Cardiac muscle cell (in vitro differentiated cells and primary cell): ENCODE measurements around the gene CEP57. TPM values are rescaled to one million over a fixed set of nuclear protein-coding genes. Genes with fewer than 3 reads are reported as not detected.
"Not testable (repeated sequence)": the region's sequence is repeated elsewhere in the genome, so short reads cannot be mapped to it uniquely, and the experiment has no call there.

Source experiments
- DNase-seq, 2 donors: peaks; one replicate each; pipeline versions ENCODE4 v3.0.0 to v3.0.0-alpha.2; 2010 to 2017; ENCODE audit warnings: low read depth in 1 of 2, low spot score in 1 of 2
- H3K27ac ChIP-seq: fragments of 200-600 bp; sonication (generic); 2 replicates; pipeline ENCODE4 v1.5.1; 2016
- H3K27me3 ChIP-seq: fragments of 200-600 bp; sonication (generic); 2 replicates; pipeline ENCODE4 v1.6.0; 2016; ENCODE audit warnings: control low read depth
- H3K36me3 ChIP-seq: fragments of 200-600 bp; sonication (generic); 2 replicates; pipeline ENCODE4 v1.5.1; 2016; ENCODE audit warnings: control low read depth
- H3K4me1 ChIP-seq: fragments of 200-600 bp; sonication (generic); 2 replicates; pipeline ENCODE4 v1.8.1; 2017; ENCODE audit warnings: low read depth, mild to moderate bottlenecking, mixed run types
- H3K4me3 ChIP-seq: fragments of 200-600 bp; sonication (generic); 2 replicates; pipeline ENCODE4 v1.5.1; 2016; ENCODE audit warnings: mild to moderate bottlenecking
- H3K9me3 ChIP-seq: fragments of 200-600 bp; sonication (generic); 2 replicates; pipeline ENCODE4 v1.5.1; 2017; ENCODE audit warnings: low read depth, mild to moderate bottlenecking, control low read depth
- CTCF ChIP-seq: IDR thresholded peaks from 2 replicates; pipeline ENCODE4 v1.5.1; 2012; ENCODE audit warnings: low read depth, mild to moderate bottlenecking, low read length
- polyA plus RNA-seq: library from polyadenylated mRNA; unstranded; fragments of >200 nt; fragmentation: Nextera tagmentation; extraction: Ambion mirVana; gene quantifications from 2 replicates; pipeline ENCODE4 v1.2.1, GENCODE V29; 2016
- total RNA-seq: library from RNA; depleted of rRNA; stranded (reverse); fragments of >200 nt; gene quantifications from 2 replicates; pipeline ENCODE4 v1.2.3, GENCODE V29; 2016

Gene CEP57
- total and polyA plus RNA-seq, 2 experiments from 2014 or later, result 57.1 to 75.6 TPM

- peaks cover 28% of the 10 kb centered on the region for H3K36me3 ChIP-seq
- DNase-seq, result peak; percentile 60 to 82
- peak overlapping the region; percentile 37 for H3K27ac ChIP-seq
- TF ChIP-seq CTCF, result peak; percentile 52
- H3K4me3 ChIP-seq, result no peak overlapping the region
- no peaks in the 10 kb centered on the region for H3K9me3 ChIP-seq
- no peaks in the 10 kb centered on the region for H3K27me3 ChIP-seq
- no peaks in the 10 kb centered on the region for H3K4me1 ChIP-seq
Observed at GRCh38 chr11:95849087-95849825, 59.0 kb downstream of the CEP57 start.

GRCh38 chr11:95850137-95850536, 59.8 kb downstream of the CEP57 start:
- Histone ChIP-seq H3K27me3 (no peaks in the 10 kb centered on the region), H3K27ac (no peak overlapping the region), H3K36me3 (peaks cover 22% of the 10 kb centered on the region), H3K4me1 (no peaks in the 10 kb centered on the region), H3K9me3 (no peaks in the 10 kb centered on the region), H3K4me3 (no peak overlapping the region)
- TF ChIP-seq CTCF, result no peak
- DNase-seq, result no peak

- H3K36me3 ChIP-seq, result peaks cover 5% of the 10 kb centered on the region
- no peak overlapping the region for H3K27ac ChIP-seq
- no peaks in the 10 kb centered on the region for H3K9me3 ChIP-seq
- no peak for TF ChIP-seq CTCF
- DNase-seq, result no peak
- no peaks in the 10 kb centered on the region for H3K27me3 ChIP-seq
- H3K4me3 ChIP-seq, result no peak overlapping the region
- H3K4me1 ChIP-seq, result no peaks in the 10 kb centered on the region
Observed at GRCh38 chr11:95853138-95853537, 62.8 kb downstream of the CEP57 start.

- no peak overlapping the region for H3K27ac ChIP-seq
Observed at GRCh38 chr11:95853862-95854261, 63.6 kb downstream of the CEP57 start.

GRCh38 chr11:95854362-95854761, 64.1 kb downstream of the CEP57 start:
- not testable (repeated sequence) for H3K9me3 ChIP-seq, H3K36me3 ChIP-seq, H3K4me1 ChIP-seq, H3K27me3 ChIP-seq, H3K4me3 ChIP-seq
- peak overlapping the region; percentile 16 for H3K27ac ChIP-seq
- peak in 1 of 2 donors; percentile 16 for DNase-seq

More at GRCh38 chr11:95853862-95854261, 63.6 kb downstream of the CEP57 start:
- Histone ChIP-seq H3K4me1 (no peaks in the 10 kb centered on the region), H3K9me3 (no peaks in the 10 kb centered on the region), H3K4me3 (no peak overlapping the region), H3K27me3 (no peaks in the 10 kb centered on the region), H3K36me3 (peaks cover 8% of the 10 kb centered on the region)
- DNase-seq, result no peak
- no peak for TF ChIP-seq CTCF

- DNase-seq, H3K9me3 ChIP-seq, H3K4me3 ChIP-seq, H3K4me1 ChIP-seq, H3K36me3 ChIP-seq, H3K27me3 ChIP-seq, H3K27ac ChIP-seq: not testable (repeated sequence)
Observed at GRCh38 chr11:95860024-95860423, 69.7 kb downstream of the CEP57 start.
